GM12892 (cell line): ENCODE data around the gene ACOT2.

ENCODE experiments used
- POLR2A ChIP-seq: IDR thresholded peaks from 2 replicates; pipeline ENCODE4 v1.6.1; 2011; ENCODE audit warnings: low read depth, low read length, control low read depth
- POLR2AphosphoS5 ChIP-seq: IDR thresholded peaks from 2 replicates; pipeline ENCODE4 v1.6.1; 2011; ENCODE audit warnings: low read depth, low read length, control low read depth

- TF ChIP-seq POLR2AphosphoS5 (no peak), POLR2A (no peak)
Observed at GRCh38 chr14:73599499-73599898, 30.5 kb downstream of the ACOT2 start.
